Breast epithelium (tissue), 4 donors: ENCODE results near the gene MCOLN1. TPM values are rescaled to one million over a fixed set of nuclear protein-coding genes. Genes with fewer than 3 reads are reported as not detected.

ENCODE experiments used
- DNase-seq, 2 donors: peaks; one replicate each; pipeline ENCODE4 v3.0.0-alpha.2; 2019; ENCODE audit warnings: low spot score in 2 of 2
- H3K27ac ChIP-seq, 2 donors: fragments of 200-600 bp; sonication (generic) in 1 of 2; one replicate each; pipeline ENCODE4 v1.5.1; 2016 to 2019; ENCODE audit warnings: mild to moderate bottlenecking in 1 of 2
- H3K27me3 ChIP-seq, 2 donors: fragments of 200-600 bp; sonication (generic) in 1 of 2; one replicate each; pipeline versions ENCODE4 v1.5.1 to v1.6.0; 2017 to 2019; ENCODE audit warnings: control low read depth in 1 of 2, mild to moderate bottlenecking in 1 of 2
- H3K36me3 ChIP-seq: fragments of 200-600 bp; one replicate; pipeline ENCODE4 v1.5.1; 2019
- H3K4me1 ChIP-seq, 2 donors: fragments of 200-600 bp; sonication (generic); one replicate each; pipeline ENCODE4 v1.5.1; 2016 to 2019; ENCODE audit warnings: control low read depth in 1 of 2
- H3K4me3 ChIP-seq, 3 donors: fragments of 200-600 bp; sonication (generic); 1 replicate in 2 of 3; 2 replicates in 1 of 3; pipeline ENCODE4 v1.5.1; 2016 to 2019; ENCODE audit warnings: mild to moderate bottlenecking in 3 of 3, moderate library complexity in 2 of 3
- H3K9me3 ChIP-seq, 2 donors: fragments of 200-600 bp; sonication (generic) in 1 of 2; one replicate each; pipeline ENCODE4 v1.5.1; 2016 to 2019; ENCODE audit warnings: control low read depth in 1 of 2
- CTCF ChIP-seq, 3 donors: fragments of 450-650 bp; IDR thresholded peaks; one replicate each; pipeline ENCODE4 v1.5.1; 2016 to 2017; ENCODE audit warnings: antibody characterized with exemption in 3 of 3, mild to moderate bottlenecking in 3 of 3, moderate library complexity in 3 of 3
- POLR2A ChIP-seq: fragments of 450-650 bp; IDR thresholded peaks from one replicate; pipeline ENCODE4 v1.6.1; 2016; ENCODE audit warnings: antibody characterized with exemption, mild to moderate bottlenecking, moderate library complexity
- POLR2AphosphoS5 ChIP-seq, 3 donors: sonication (generic); formaldehyde crosslinking; IDR thresholded peaks; one replicate each; pipeline ENCODE4 v1.6.1; 2017; ENCODE audit warnings: antibody characterized with exemption in 3 of 3
- intact Hi-C: fragments of 100-400 bp; cut with DNase I; formaldehyde crosslinking; loops from one replicate; pipeline ENCODE4 v1.15.1; 2023; ENCODE audit warnings: low total_unique reads
- total RNA-seq, 3 donors: library from RNA; depleted of rRNA; stranded (reverse); fragments of >200 nt; gene quantifications; one replicate each; pipeline ENCODE4 v1.1.0, GENCODE V29; 2016

MCOLN1 gene
- total RNA-seq, 3 donors from 2014 or later, result 11.5 to 35.2 (median 16.4) TPM

- TF ChIP-seq POLR2AphosphoS5 (IDR thresholded peaks at IDR 0.05) (no peak), CTCF (IDR thresholded peaks at IDR 0.05) (no peak), POLR2A (no peak)
- Histone ChIP-seq H3K27me3 (no peaks in the 10 kb centered on the region), H3K9me3 (no peaks in the 10 kb centered on the region), H3K36me3 (peaks cover 8% of the 10 kb centered on the region), H3K4me3 (peak overlapping the region; percentile 64 to 90 (median 75)), H3K27ac (peak overlapping the region; percentile 82 to 96), H3K4me1 (peaks cover 0 to 8% of the 10 kb centered on the region in 2 donors)
- intact Hi-C loops, result no loop called here
- DNase-seq, result no peak
These were observed 6.1 kb upstream of the MCOLN1 start for GRCh38 chr19:7516333-7516732.

GRCh38 chr19:7516878-7517277, 5.5 kb upstream of the MCOLN1 start:
- Histone ChIP-seq H3K36me3 (peaks cover 8% of the 10 kb centered on the region), H3K27me3 (no peaks in the 10 kb centered on the region), H3K9me3 (no peaks in the 10 kb centered on the region), H3K4me3 (peak overlapping the region; percentile 64 to 90 (median 75)), H3K4me1 (peaks cover 0 to 8% of the 10 kb centered on the region in 2 donors), H3K27ac (peak overlapping the region; percentile 82 to 96)
- TF ChIP-seq POLR2A, result no peak
- TF ChIP-seq CTCF (IDR thresholded peaks at IDR 0.05), result no peak
- TF ChIP-seq POLR2AphosphoS5 (IDR thresholded peaks at IDR 0.05), result no peak
- DNase-seq, result no peak
- intact Hi-C loops, result no loop called here

GRCh38 chr19:7519361-7520130, 2.9 kb upstream of the MCOLN1 start:
- DNase-seq, result no peak
- intact Hi-C loops, result no loop called here
- Histone ChIP-seq H3K9me3 (no peaks in the 10 kb centered on the region), H3K4me1 (peaks cover 7 to 14% of the 10 kb centered on the region in 2 donors), H3K4me3 (no peak overlapping the region), H3K36me3 (peaks cover 8% of the 10 kb centered on the region), H3K27ac (no peak overlapping the region), H3K27me3 (no peaks in the 10 kb centered on the region)
- no peak for TF ChIP-seq POLR2AphosphoS5 (IDR thresholded peaks at IDR 0.05)
- TF ChIP-seq CTCF (IDR thresholded peaks at IDR 0.05), result no peak
- TF ChIP-seq POLR2A, result no peak

- Histone ChIP-seq H3K27ac (peak overlapping the region in 1 of 2 donors; percentile 19), H3K4me3 (no peak overlapping the region), H3K27me3 (no peaks in the 10 kb centered on the region), H3K9me3 (no peaks in the 10 kb centered on the region), H3K4me1 (peaks cover 7 to 14% of the 10 kb centered on the region in 2 donors), H3K36me3 (peaks cover 8% of the 10 kb centered on the region)
- intact Hi-C loops, result no loop called here
- no peak for DNase-seq
- TF ChIP-seq POLR2A (no peak), POLR2AphosphoS5 (IDR thresholded peaks at IDR 0.05) (no peak), CTCF (IDR thresholded peaks at IDR 0.05) (no peak)
These were observed 2.0 kb upstream of the MCOLN1 start for GRCh38 chr19:7520131-7521051.
